ENCODE measurements around the gene ADORA2A.

ADORA2A gene

GRCh38 chr22:24419475-24419850, 7.9 kb upstream of the ADORA2A start:
- DNase-seq = no peak

GRCh38 chr22:24420072-24420976, 7.1 kb upstream of the ADORA2A start:
- no peak for DNase-seq

- DNase-seq = no peak
These were observed 6.4 kb upstream of the ADORA2A start for GRCh38 chr22:24420977-24421343.

GRCh38 chr22:24421428-24421931, 5.9 kb upstream of the ADORA2A start:
- peak; percentile 49 for DNase-seq

GRCh38 chr22:24422102-24422665, 5.2 kb upstream of the ADORA2A start:
- no peak for DNase-seq

- DNase-seq = peak; percentile 71
These were observed 3.8 kb upstream of the ADORA2A start for GRCh38 chr22:24423519-24424000.

- no peak for DNase-seq
These were observed 3.1 kb upstream of the ADORA2A start for GRCh38 chr22:24424001-24424900.

GRCh38 chr22:24424901-24425775, 2.3 kb upstream of the ADORA2A start:
- no peak for DNase-seq

- DNase-seq = no peak
These were observed 963 bp upstream of the ADORA2A start for GRCh38 chr22:24426436-24426835.

- DNase-seq = no peak
These were observed 424 bp upstream of the ADORA2A start for GRCh38 chr22:24426851-24427499.

- DNase-seq = no peak
These were observed 1.5 kb downstream of the ADORA2A start for GRCh38 chr22:24428751-24429410.

- no peak for DNase-seq
These were observed 2.3 kb downstream of the ADORA2A start for GRCh38 chr22:24429411-24430365.

GRCh38 chr22:24430431-24431308, 3.3 kb downstream of the ADORA2A start:
- DNase-seq = no peak

GRCh38 chr22:24431309-24432034, 4.1 kb downstream of the ADORA2A start:
- no peak for DNase-seq

- DNase-seq = no peak
These were observed 4.9 kb downstream of the ADORA2A start for GRCh38 chr22:24432059-24432853.

- DNase-seq = no peak
These were observed 5.8 kb downstream of the ADORA2A start for GRCh38 chr22:24433001-24433827.
